H1 (cell line): ENCODE measurements around the gene TEX9. TPM values are rescaled to one million over a fixed set of nuclear protein-coding genes. Genes with fewer than 3 reads are reported as not detected.
A peak's percentile ranks its signal among the peaks of the same experiment; 100 is the strongest.

Experiments
- CTCF ChIA-PET: fragments of 300-600 bp; sonication (Branson Sonifier 250); formaldehyde crosslinking; loops from one replicate; lab custom pipeline; 2021; ENCODE audit not compliant: partially characterized antibody; lab: Charles Lee
- POLR2A ChIA-PET: fragments of 300-600 bp; sonication (Branson Sonifier 250); formaldehyde crosslinking; loops from one replicate; lab custom pipeline; 2021; ENCODE audit warnings: inconsistent platforms; ENCODE audit not compliant: partially characterized antibody; lab: Charles Lee
- DNase-seq, 2 experiments: peaks; one replicate each; pipeline versions ENCODE4 v3.0.0 to v3.0.0-alpha.2; 2010 to 2022; ENCODE audit warnings: low spot score in 2 of 2, low read depth in 1 of 2, mixed read lengths in 1 of 2
- FAIRE-seq: peaks from 2 replicates; lab custom pipeline; 2011; peaks lifted over from hg19 to GRCh38; lab: Jason Lieb, UNC
- H2AFZ ChIP-seq: 2 replicates; pipeline ENCODE4 v1.8.1; 2012; ENCODE audit warnings: low read length, inconsistent platforms
- H2AK5ac ChIP-seq: 2 replicates; pipeline ENCODE4 v1.6.1; 2013; ENCODE audit warnings: low read depth, low read length
- H2BK120ac ChIP-seq: replicated peaks from 2 replicates; pipeline ENCODE3; 2013; ENCODE audit warnings: low read depth, low read length, inconsistent platforms
- H2BK12ac ChIP-seq: 2 replicates; pipeline ENCODE4 v1.6.1; 2013; ENCODE audit warnings: low read depth, low read length
- H2BK15ac ChIP-seq: 2 replicates; pipeline ENCODE4 v1.6.1; 2013; ENCODE audit warnings: low read length
- H2BK20ac ChIP-seq: 2 replicates; pipeline ENCODE4 v1.6.1; 2013; ENCODE audit warnings: low read length
- H2BK5ac ChIP-seq: 2 replicates; pipeline ENCODE4 v1.6.1; 2013; ENCODE audit warnings: low read depth, low read length
- H3K14ac ChIP-seq: 2 replicates; pipeline ENCODE4 v1.6.1; 2013; ENCODE audit warnings: inconsistent platforms; ENCODE audit not compliant: insufficient read length
- H3K18ac ChIP-seq: 2 replicates; pipeline ENCODE4 v1.6.1; 2013; ENCODE audit warnings: low read length; ENCODE audit errors: extremely low read depth
- H3K23ac ChIP-seq: 2 replicates; pipeline ENCODE4 v1.6.1; 2013; ENCODE audit warnings: inconsistent platforms; ENCODE audit not compliant: insufficient read length
- H3K23me2 ChIP-seq: 2 replicates; pipeline ENCODE4 v1.6.1; 2013; ENCODE audit warnings: low read depth, low read length
- H3K27ac ChIP-seq: 2 replicates; pipeline ENCODE4 v1.6.1; 2011; ENCODE audit warnings: low read depth, low read length, inconsistent platforms
- H3K27me3 ChIP-seq, 4 experiments: replicated peaks in 1 of 4; 1 replicate in 1 of 4; 2 replicates in 3 of 4; pipeline versions ENCODE4 v1.6.1 to v1.8.1; 2011 to 2013; ENCODE audit warnings: low read length in 3 of 4, mild to moderate bottlenecking in 3 of 4, inconsistent platforms in 2 of 4, mixed read lengths in 2 of 4, moderate library complexity in 1 of 4; ENCODE audit not compliant: control insufficient read depth in 3 of 4, insufficient read depth in 3 of 4; ENCODE audit errors: extremely low read depth in 1 of 4
- H3K36me3 ChIP-seq, 4 experiments: 2 replicates each; pipeline versions ENCODE4 v1.6.1 to v1.8.1; 2011 to 2013; ENCODE audit warnings: mild to moderate bottlenecking in 4 of 4, low read length in 3 of 4, moderate library complexity in 2 of 4, control low read depth in 1 of 4, inconsistent platforms in 1 of 4; ENCODE audit not compliant: insufficient read depth in 4 of 4, control insufficient read depth in 2 of 4
- H3K4ac ChIP-seq: replicated peaks from 2 replicates; pipeline ENCODE3; 2013; ENCODE audit warnings: low read length, low read depth, mixed read lengths, inconsistent platforms; ENCODE audit not compliant: insufficient read length
- H3K4me1 ChIP-seq, 4 experiments: replicated peaks in 1 of 4; 1 replicate in 1 of 4; 2 replicates in 3 of 4; pipeline versions ENCODE4 v1.6.1 to v1.8.1; 2011 to 2013; ENCODE audit warnings: low read length in 3 of 4, inconsistent platforms in 2 of 4, mixed read lengths in 1 of 4; ENCODE audit not compliant: insufficient read depth in 4 of 4, control insufficient read depth in 3 of 4
- H3K4me2 ChIP-seq, 2 experiments: 2 replicates each; pipeline versions ENCODE4 v1.6.1 to v1.8.1; 2011 to 2013; ENCODE audit warnings: low read depth in 2 of 2, low read length in 2 of 2, control low read depth in 1 of 2, inconsistent platforms in 1 of 2, mild to moderate bottlenecking in 1 of 2; ENCODE audit not compliant: insufficient read depth in 1 of 2
- H3K4me3 ChIP-seq, 4 experiments: fragments of 200-600, 300-600 bp in 1 of 4; sonication (generic), shearing (Covaris generic), sonication (Bioruptor Twin) in 1 of 4; 2 replicates each; pipeline versions ENCODE4 v1.5.1 to v1.8.1; 2011 to 2016; ENCODE audit warnings: low read length in 4 of 4, low read depth in 3 of 4, control low read depth in 2 of 4, inconsistent platforms in 2 of 4, mild to moderate bottlenecking in 2 of 4, mixed read lengths in 1 of 4, moderate library complexity in 1 of 4; ENCODE audit not compliant: insufficient read depth in 2 of 4; ENCODE audit errors: extremely low read depth in 1 of 4
- H3K56ac ChIP-seq: replicated peaks from 2 replicates; pipeline ENCODE3; 2013; ENCODE audit warnings: low read depth, mild to moderate bottlenecking, mixed read lengths, low read length, inconsistent platforms; ENCODE audit not compliant: insufficient read length
- H3K79me1 ChIP-seq: 2 replicates; pipeline ENCODE4 v1.6.1; 2013; ENCODE audit warnings: low read depth, low read length, control low read depth
- H3K79me2 ChIP-seq, 2 experiments: 2 replicates each; pipeline versions ENCODE4 v1.6.1 to v1.8.1; 2012 to 2013; ENCODE audit warnings: low read length in 2 of 2, mild to moderate bottlenecking in 2 of 2, inconsistent platforms in 1 of 2; ENCODE audit not compliant: insufficient read depth in 2 of 2, control insufficient read depth in 1 of 2
- H3K9ac ChIP-seq, 4 experiments: replicated peaks in 1 of 4; 1 replicate in 1 of 4; 2 replicates in 3 of 4; pipeline versions ENCODE4 v1.6.1 to v1.8.1; 2011 to 2013; ENCODE audit warnings: low read depth in 3 of 4, low read length in 3 of 4, control low read depth in 2 of 4, mild to moderate bottlenecking in 2 of 4, moderate library complexity in 2 of 4, inconsistent platforms in 1 of 4; ENCODE audit errors: extremely low read depth in 1 of 4
- H3K9me3 ChIP-seq, 2 experiments: 2 replicates each; pipeline versions ENCODE4 v1.6.1 to v1.8.1; 2012 to 2013; ENCODE audit warnings: mild to moderate bottlenecking in 2 of 2, moderate library complexity in 2 of 2, control low read depth in 1 of 2, inconsistent platforms in 1 of 2, low read depth in 1 of 2, low read length in 1 of 2, mixed read lengths in 1 of 2; ENCODE audit not compliant: insufficient read depth in 2 of 2
- H4K20me1 ChIP-seq, 2 experiments: replicated peaks in 1 of 2; 2 replicates each; pipeline versions ENCODE3 to v1.8.1; 2011 to 2013; ENCODE audit warnings: inconsistent platforms in 2 of 2, low read length in 2 of 2, mild to moderate bottlenecking in 1 of 2; ENCODE audit not compliant: insufficient read depth in 2 of 2, control insufficient read depth in 1 of 2
- H4K5ac ChIP-seq: 2 replicates; pipeline ENCODE4 v1.6.1; 2013; ENCODE audit warnings: low read length, low read depth, mixed read lengths, inconsistent platforms; ENCODE audit not compliant: insufficient read length
- H4K8ac ChIP-seq: 2 replicates; pipeline ENCODE4 v1.8.0; 2013; ENCODE audit warnings: mild to moderate bottlenecking, moderate library complexity, low read length, inconsistent platforms; ENCODE audit not compliant: insufficient read depth; ENCODE audit errors: extremely low read depth
- H4K91ac ChIP-seq: replicated peaks from 2 replicates; pipeline ENCODE3; 2013; ENCODE audit warnings: low read length, mixed read lengths, inconsistent platforms; ENCODE audit not compliant: insufficient read length
- BCL11A ChIP-seq, 2 experiments: IDR thresholded peaks; one replicate each; pipeline ENCODE4 v1.6.1; 2011; ENCODE audit warnings: low read depth in 2 of 2, low read length in 2 of 2, mild to moderate bottlenecking in 2 of 2
- CBX5 ChIP-seq: fragments of 300-800, 300-1000 bp; sonication (generic); IDR thresholded peaks from 2 replicates; pipeline ENCODE4 v1.7.1; 2016; ENCODE audit warnings: antibody characterized with exemption, low read length, low read depth
- CHD1 ChIP-seq: IDR thresholded peaks from 2 replicates; pipeline ENCODE4 v1.6.1; 2012; ENCODE audit warnings: low read depth, low read length, improper control_type of control experiment
- CREB1 ChIP-seq: IDR thresholded peaks from 2 replicates; pipeline ENCODE4 v1.6.1; 2012; ENCODE audit warnings: inconsistent platforms
- HDAC2 ChIP-seq, 2 experiments: fragments of 300-600 bp in 1 of 2; sonication (generic) in 1 of 2; IDR thresholded peaks; 2 replicates each; pipeline ENCODE4 v1.6.1; 2011 to 2012; ENCODE audit warnings: low read depth in 2 of 2, low read length in 2 of 2, mild to moderate bottlenecking in 2 of 2, moderate library complexity in 2 of 2, borderline replicate concordance in 1 of 2, inconsistent platforms in 1 of 2
- HDAC6 ChIP-seq: IDR thresholded peaks from one replicate; pipeline ENCODE4 v1.7.1; 2012; ENCODE audit warnings: low read depth, mild to moderate bottlenecking, inconsistent platforms, low read length, moderate library complexity
- JUND ChIP-seq: IDR thresholded peaks from 2 replicates; pipeline ENCODE4 v1.6.1; 2011; ENCODE audit warnings: mild to moderate bottlenecking, improper control_type of control experiment, low read length
- NRF1 ChIP-seq: IDR thresholded peaks from 2 replicates; pipeline ENCODE4 v1.6.1; 2011; ENCODE audit warnings: mild to moderate bottlenecking, low read depth, low read length, improper control_type of control experiment
- POLR2AphosphoS5 ChIP-seq: IDR thresholded peaks from 2 replicates; pipeline ENCODE4 v1.6.1; 2011; ENCODE audit warnings: low read depth, low read length
- RXRA ChIP-seq: IDR thresholded peaks from 2 replicates; pipeline ENCODE4 v1.6.1; 2011; ENCODE audit warnings: low read depth, mild to moderate bottlenecking, low read length, moderate library complexity; ENCODE audit not compliant: insufficient read depth
- SIN3A ChIP-seq, 2 experiments: IDR thresholded peaks in 1 of 2; conservative IDR thresholded peaks in 1 of 2; 2 replicates each; pipeline ENCODE4 v1.6.1; 2011 to 2012; ENCODE audit warnings: low read length in 2 of 2, improper control_type of control experiment in 1 of 2, low read depth in 1 of 2, mild to moderate bottlenecking in 1 of 2
- SP4 ChIP-seq: IDR thresholded peaks from 2 replicates; pipeline ENCODE4 v1.6.1; 2012; ENCODE audit warnings: low read length, inconsistent platforms
- SUZ12 ChIP-seq: fragments of 200-600 bp; sonication (generic); IDR thresholded peaks from 2 replicates; pipeline ENCODE4 v1.6.1; 2012; ENCODE audit warnings: mild to moderate bottlenecking, inconsistent platforms, low read length, moderate library complexity, mixed read lengths
- TAF1 ChIP-seq: IDR thresholded peaks from 2 replicates; pipeline ENCODE4 v1.6.1; 2011; ENCODE audit warnings: mild to moderate bottlenecking, low read depth, low read length
- WGBS, 2 experiments: shearing (Covaris generic) in 1 of 2; methylation state at CpG; one replicate each; pipeline versions ENCODE4 v1.1.6 to v1.1.7; 2013 to 2015; ENCODE audit warnings: low lambda C conversion rate in 2 of 2, mixed read lengths in 2 of 2, inconsistent platforms in 1 of 2, low coverage in 1 of 2, missing lambda C conversion rate in 1 of 2; ENCODE audit not compliant: insufficient replicate concordance in 2 of 2, insufficient coverage in 1 of 2, insufficient read length in 1 of 2; ENCODE audit errors: extremely low coverage in 1 of 2, missing lambda C conversion rate in 1 of 2; 5-methylcytosine and 5-hydroxymethylcytosine counted together
- polyA plus RNA-seq, 7 experiments: library from polyadenylated mRNA; depleted of rRNA in 3 of 7; stranded (reverse) in 5 of 7; unstranded in 2 of 7; fragments of >200 nt in 5 of 7; fragments of 200-250 nt in 2 of 7; gene quantifications; 1 replicate in 5 of 7; 2 replicates in 1 of 7; 4 replicates in 1 of 7; pipeline versions ENCODE4 v1.2.1 to v1.2.3, GENCODE V29; 2011 to 2013; ENCODE audit warnings: missing spikeins in 2 of 7, mixed read lengths in 2 of 7
- total RNA-seq: library from RNA; stranded (reverse); fragmentation: NEBNext Ultra II Directional; extraction: Animal tissue kit (Norgen Biotek cat#: 25700); gene quantifications from 2 replicates; pipeline ENCODE4 v1.2.1, GENCODE V29; 2021
- TF ChIP-seq, protein P1 (sequence below): IDR thresholded peaks from 2 replicates; pipeline ENCODE4 v1.6.1; 2012; ENCODE audit warnings: inconsistent platforms

The TEX9 gene
- total and polyA plus RNA-seq, 2 of the 8 experiments (the other 6 are each of a cell fraction or from before 2014, with no cell fraction given) = 3.4 to 12.3 TPM

DNA sequence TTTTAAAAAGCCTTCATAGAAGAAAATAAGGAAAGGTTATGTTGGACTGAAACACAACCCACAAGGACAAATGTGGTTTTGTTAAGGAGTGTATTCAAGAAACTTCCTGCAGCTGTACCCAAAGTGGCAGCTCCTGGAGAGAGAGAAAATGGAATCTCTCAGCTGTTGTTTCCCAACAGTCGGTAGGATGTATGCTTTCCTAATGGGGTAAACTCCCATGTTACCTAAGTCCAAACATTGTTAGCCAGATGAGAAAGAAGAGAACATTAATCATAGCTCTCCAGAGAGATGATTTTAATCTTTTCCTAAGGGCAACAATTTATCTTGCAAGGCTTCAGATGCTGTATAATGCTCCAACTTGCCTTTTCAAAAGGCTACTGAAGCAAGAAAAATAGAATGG lies 22.6 kb upstream of the TEX9 start:
- POLR2A ChIA-PET = no interaction called here
- CTCF ChIA-PET = interaction anchor here (0.7 kb wide), 1 partner anchor 83 kb away, joined by 3 read pairs; no protein-coding TSS in a partner anchor
- TF ChIP-seq SP4 (no peak), CREB1 (no peak), TAF1 (no peak), CHD1 (no peak), POLR2AphosphoS5 (no peak), SUZ12 (no peak), NRF1 (no peak), RXRA (no peak), HDAC2 (IDR thresholded peaks at IDR 0.05; ENCODE audit: borderline replicate concordance in 1 of 2, low read depth in 2 of 2, low read length in 2 of 2) (no peak), HDAC6 (no peak), CBX5 (no peak), BCL11A (IDR thresholded peaks at IDR 0.05; ENCODE audit: low read depth in 2 of 2, low read length in 2 of 2) (no peak), JUND (no peak), SIN3A (conservative IDR thresholded peaks at IDR 0.05 in 1 of 2, IDR thresholded peaks at IDR 0.05 in 1 of 2; ENCODE audit: low read depth in 1 of 2, low read length in 2 of 2) (no peak)
- TF ChIP-seq, protein P1, sequence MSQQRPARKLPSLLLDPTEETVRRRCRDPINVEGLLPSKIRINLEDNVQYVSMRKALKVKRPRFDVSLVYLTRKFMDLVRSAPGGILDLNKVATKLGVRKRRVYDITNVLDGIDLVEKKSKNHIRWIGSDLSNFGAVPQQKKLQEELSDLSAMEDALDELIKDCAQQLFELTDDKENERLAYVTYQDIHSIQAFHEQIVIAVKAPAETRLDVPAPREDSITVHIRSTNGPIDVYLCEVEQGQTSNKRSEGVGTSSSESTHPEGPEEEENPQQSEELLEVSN = no peak

More for the DNA sequence above, 22.6 kb upstream of the TEX9 start:
- no peaks in the 10 kb centered on the region for H3K27me3 ChIP-seq
- no peak overlapping the region for H4K5ac ChIP-seq
- H3K18ac ChIP-seq = no peak overlapping the region
- no peak overlapping the region for H3K14ac ChIP-seq
- 81% methylated on average over 1 of the region's 1 CpG; no CpG with 5 or more reads in 1 of the 2 experiments for WGBS, 2 experiments
- H2AFZ ChIP-seq = peak overlapping the region; percentile 13; the same call in 1 of the 2 replicates
- no peak overlapping the region for H2BK15ac ChIP-seq
- no peak overlapping the region for H3K4me3 ChIP-seq
- H2AK5ac ChIP-seq = no peak overlapping the region
- H3K23ac ChIP-seq = no peak overlapping the region
- no peak overlapping the region for H3K56ac ChIP-seq
- DNase-seq = no peak
- H3K23me2 ChIP-seq = no peaks in the 10 kb centered on the region
- H3K4ac ChIP-seq = no peak overlapping the region
- H4K20me1 ChIP-seq = no peaks in the 10 kb centered on the region
- H2BK12ac ChIP-seq = no peak overlapping the region
- H3K79me1 ChIP-seq = no peaks in the 10 kb centered on the region
- H3K36me3 ChIP-seq = no peaks in the 10 kb centered on the region
- no peak for FAIRE-seq
- H3K4me1 ChIP-seq = no peaks in the 10 kb centered on the region
- H3K9ac ChIP-seq = no peak overlapping the region
- no peak overlapping the region for H2BK5ac ChIP-seq
- H3K4me2 ChIP-seq = no peak overlapping the region
- H4K8ac ChIP-seq = no peak overlapping the region
- no peak overlapping the region for H3K27ac ChIP-seq
- no peak overlapping the region for H2BK20ac ChIP-seq
- no peaks in the 10 kb centered on the region for H3K79me2 ChIP-seq
- peaks cover 0 to 4% of the 10 kb centered on the region in 2 experiments; a peak in 1 of 4 replicates for H3K9me3 ChIP-seq
- H2BK120ac ChIP-seq = no peak overlapping the region
- H4K91ac ChIP-seq = no peak overlapping the region
